RWPE2 (cell line): ENCODE results near the gene ABCA3.

Experiments
- ATAC-seq: fragments of 200-7000 bp; cut with Tn5 transposase; 3 replicates; pipeline ENCODE4 v1.9.1; 2021; ENCODE audit warnings: low read depth
- DNase-seq: peaks from one replicate; pipeline ENCODE4 v3.0.0-alpha.2; 2020; ENCODE audit warnings: low spot score
- H3K27ac ChIP-seq: fragments of 450-650 bp; 2 replicates; pipeline ENCODE4 v1.5.1; 2017; ENCODE audit warnings: mild to moderate bottlenecking; ENCODE audit not compliant: poor library complexity, severe bottlenecking
- H3K27me3 ChIP-seq: fragments of 250-450 bp; sonication (Bioruptor Pico); 2 replicates; pipeline ENCODE4 v1.5.1; 2021; ENCODE audit warnings: mild to moderate bottlenecking, moderate library complexity; ENCODE audit not compliant: insufficient read depth, poor library complexity, severe bottlenecking
- H3K36me3 ChIP-seq: fragments of 250-450 bp; sonication (Bioruptor Pico); 2 replicates; pipeline ENCODE4 v1.5.1; 2020; ENCODE audit warnings: low read depth, mild to moderate bottlenecking, moderate library complexity
- H3K4me1 ChIP-seq: fragments of 250-450 bp; sonication (Bioruptor Pico); 2 replicates; pipeline ENCODE4 v1.5.1; 2021; ENCODE audit warnings: mild to moderate bottlenecking, moderate library complexity; ENCODE audit not compliant: insufficient read depth, poor library complexity, severe bottlenecking
- H3K4me3 ChIP-seq: fragments of 250-450 bp; sonication (Bioruptor Pico); 2 replicates; pipeline ENCODE4 v1.5.1; 2021; ENCODE audit warnings: mild to moderate bottlenecking, moderate library complexity; ENCODE audit not compliant: severe bottlenecking
- H3K9me3 ChIP-seq: fragments of 250-450 bp; sonication (Bioruptor Pico); 2 replicates; pipeline ENCODE4 v1.5.1; 2021; ENCODE audit warnings: mild to moderate bottlenecking, moderate library complexity; ENCODE audit not compliant: severe bottlenecking
- CTCF ChIP-seq: fragments of 450-650 bp; IDR thresholded peaks from one replicate; pipeline ENCODE4 v1.5.1; 2017; ENCODE audit warnings: mild to moderate bottlenecking, moderate library complexity; ENCODE audit not compliant: poor library complexity, severe bottlenecking

Gene ABCA3

GRCh38 chr16:2341456-2342447 lies 1.2 kb upstream of the ABCA3 start:
- TF ChIP-seq CTCF = no peak
- H3K36me3 ChIP-seq = no peaks in the 10 kb centered on the region
- H3K4me1 ChIP-seq = peaks cover 3% of the 10 kb centered on the region
- no peak overlapping the region for H3K27ac ChIP-seq
- no peaks in the 10 kb centered on the region for H3K9me3 ChIP-seq
- ATAC-seq (no peak), DNase-seq (no peak)
- peaks cover 20% of the 10 kb centered on the region for H3K27me3 ChIP-seq
- H3K4me3 ChIP-seq = no peak overlapping the region

DNA sequence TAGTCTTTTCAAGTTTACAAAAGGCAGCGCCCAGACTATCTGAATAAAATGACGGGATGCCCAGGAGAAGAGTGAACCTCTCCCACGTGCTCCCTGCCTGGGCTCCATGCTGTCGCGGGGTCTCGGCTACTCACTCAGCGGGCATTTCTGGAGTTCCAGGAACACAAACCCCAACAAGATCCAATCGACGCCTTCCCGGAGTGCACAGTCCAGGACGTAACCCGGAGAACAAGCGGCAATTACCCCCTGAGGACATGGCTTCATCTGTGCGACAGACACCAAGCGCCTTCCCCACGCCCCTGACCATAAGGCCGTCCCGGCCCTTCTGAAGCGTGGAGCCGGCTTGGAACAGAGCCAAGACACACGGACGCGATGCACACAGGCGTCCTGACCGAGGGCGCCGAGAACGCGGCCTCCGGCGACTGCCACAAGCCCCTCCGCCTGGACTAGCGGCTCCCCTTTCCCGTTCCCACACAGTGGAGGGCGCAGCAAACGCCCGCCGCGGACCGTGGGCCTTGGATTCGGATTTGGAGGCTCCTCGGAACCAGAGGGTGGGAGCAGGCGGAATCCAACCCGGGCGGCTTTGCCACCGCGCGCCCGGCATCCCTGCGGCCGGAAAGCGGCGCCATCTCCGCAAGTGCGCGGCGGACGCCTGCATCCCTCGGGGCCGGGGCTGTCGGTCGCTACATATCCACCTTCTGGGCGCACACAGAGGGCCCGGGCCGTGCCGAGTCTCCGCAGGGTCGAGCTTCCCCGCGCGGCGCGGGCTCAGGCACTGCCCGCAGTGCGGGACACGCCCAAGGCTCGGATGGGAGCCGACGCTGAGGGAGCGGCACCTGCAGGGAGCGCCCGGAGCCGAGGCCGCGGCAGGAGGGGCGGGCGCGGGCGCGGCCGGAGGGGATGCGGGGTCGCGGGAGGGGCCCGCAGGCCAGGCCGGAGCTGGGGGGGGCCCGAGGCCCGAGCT lies 725 bp downstream of the ABCA3 start:
- H3K27ac ChIP-seq = no peak overlapping the region
- peak overlapping the region; percentile 44 for H3K4me3 ChIP-seq
- H3K4me1 ChIP-seq = peaks cover 3% of the 10 kb centered on the region
- peaks cover 20% of the 10 kb centered on the region for H3K27me3 ChIP-seq
- H3K9me3 ChIP-seq = no peaks in the 10 kb centered on the region
- no peak for DNase-seq
- no peaks in the 10 kb centered on the region for H3K36me3 ChIP-seq
- peak; percentile 56 for ATAC-seq
- TF ChIP-seq CTCF = no peak

DNA sequence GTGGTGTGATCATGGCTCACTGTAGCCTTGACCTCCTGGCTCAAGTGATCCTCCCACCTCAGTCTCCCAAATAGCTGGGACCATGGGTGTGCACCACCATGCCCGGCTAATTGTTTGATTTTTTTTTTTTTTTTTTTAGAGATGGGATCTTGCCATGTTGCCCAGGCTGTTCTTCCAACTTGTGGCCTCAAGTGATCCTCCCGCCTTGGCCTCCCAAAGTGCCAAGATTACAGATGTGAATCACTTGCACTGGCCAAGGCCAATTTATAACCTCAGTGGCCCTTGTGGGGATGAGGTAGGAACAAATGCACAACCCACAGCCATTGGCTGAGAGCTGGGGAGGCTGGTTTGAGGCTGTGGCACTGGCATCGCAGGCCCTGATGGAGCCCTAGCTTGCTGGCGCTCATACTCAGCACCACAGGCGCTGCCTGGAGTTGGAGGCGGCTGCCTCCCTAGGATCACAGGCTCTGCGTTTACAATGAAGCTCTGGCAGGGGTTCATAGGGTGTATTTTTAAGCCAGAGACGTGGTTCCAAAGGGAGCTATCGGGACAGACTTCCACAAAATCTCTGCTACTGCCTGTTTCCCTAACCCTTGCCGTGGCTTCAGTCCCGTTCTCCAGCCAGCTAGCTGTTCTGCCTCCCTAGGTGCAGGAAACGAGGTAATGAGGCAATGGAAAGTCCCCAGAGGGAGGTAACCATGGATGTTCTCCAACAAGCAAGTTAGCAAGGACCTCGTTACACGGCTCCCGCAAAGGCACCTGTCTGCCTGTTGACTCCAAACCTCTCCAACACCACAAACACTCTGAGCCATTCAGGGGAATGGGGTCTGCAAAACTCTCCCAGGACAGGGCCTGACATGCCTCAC lies 2.9 kb downstream of the ABCA3 start:
- Histone ChIP-seq H3K27ac (no peak overlapping the region), H3K27me3 (peaks cover 20% of the 10 kb centered on the region), H3K36me3 (no peaks in the 10 kb centered on the region), H3K4me3 (no peak overlapping the region), H3K9me3 (no peaks in the 10 kb centered on the region), H3K4me1 (peaks cover 3% of the 10 kb centered on the region)
- ATAC-seq (no peak), DNase-seq (no peak)
- TF ChIP-seq CTCF = no peak

- ATAC-seq (no peak), DNase-seq (no peak)
- H3K9me3 ChIP-seq = no peaks in the 10 kb centered on the region
- H3K36me3 ChIP-seq = no peaks in the 10 kb centered on the region
- no peak overlapping the region for H3K4me3 ChIP-seq
- H3K27ac ChIP-seq = no peak overlapping the region
- TF ChIP-seq CTCF = no peak
- H3K27me3 ChIP-seq = peaks cover 11% of the 10 kb centered on the region
- peaks cover 3% of the 10 kb centered on the region for H3K4me1 ChIP-seq
Measured at GRCh38 chr16:2335286-2335895, 5.1 kb downstream of the ABCA3 start.
